ENCODE results near the gene HMGB4.

HMGB4 gene

DNA sequence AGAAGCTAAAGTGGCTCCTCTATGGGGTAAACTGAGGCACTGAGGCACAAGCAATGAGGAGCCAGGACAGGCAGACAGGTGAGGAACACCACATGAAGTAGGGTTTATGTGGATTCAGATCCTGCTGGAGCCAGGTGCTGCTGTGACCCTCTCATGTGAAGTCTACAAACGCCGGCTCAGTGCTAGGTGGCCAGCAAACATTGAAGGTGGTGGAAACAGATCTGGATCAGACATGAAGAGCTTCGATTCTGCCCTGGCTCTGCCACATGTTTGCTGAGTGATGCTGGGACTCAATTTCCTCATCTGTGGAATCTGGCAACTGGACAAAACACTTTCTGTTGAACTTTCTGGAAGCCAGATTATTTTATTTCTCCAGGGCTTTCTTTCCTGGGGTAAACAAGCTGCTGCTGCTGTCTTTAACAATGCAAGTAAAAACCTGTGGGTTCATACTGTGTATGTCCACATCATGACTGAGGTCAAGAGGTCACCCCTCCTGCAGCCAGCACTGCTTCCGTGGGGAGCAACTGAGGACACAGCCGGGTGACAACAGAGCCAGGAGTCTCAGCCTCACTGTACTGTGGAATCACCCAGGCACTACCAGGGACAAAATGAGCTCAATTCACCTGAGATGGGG lies 33.3 kb downstream of the HMGB4 start:
- DNase-seq (ENCODE audit: low read depth in 1 of 2, low spot score in 1 of 2): no peak

DNA sequence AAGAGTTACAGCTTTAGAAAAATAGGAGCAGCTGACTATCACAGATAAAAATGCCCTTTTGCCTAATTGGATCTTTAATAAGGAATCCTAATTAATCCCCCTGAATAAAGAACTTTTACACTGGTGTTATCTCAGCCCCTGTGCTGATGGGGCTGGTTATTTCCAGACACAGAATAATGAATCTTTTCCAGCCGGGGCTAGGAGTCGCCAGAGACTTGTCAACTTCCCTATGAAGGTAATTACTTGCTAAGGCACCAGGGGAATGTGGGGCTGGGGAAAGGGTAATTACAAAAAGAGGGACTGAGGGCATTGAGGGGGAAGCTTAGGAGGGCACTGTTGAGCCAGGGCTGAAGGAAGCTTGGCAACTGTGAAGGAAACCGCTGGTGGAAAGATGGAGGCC lies 34.5 kb downstream of the HMGB4 start:
- no peak for DNase-seq (ENCODE audit: low read depth in 1 of 2, low spot score in 1 of 2)

DNA sequence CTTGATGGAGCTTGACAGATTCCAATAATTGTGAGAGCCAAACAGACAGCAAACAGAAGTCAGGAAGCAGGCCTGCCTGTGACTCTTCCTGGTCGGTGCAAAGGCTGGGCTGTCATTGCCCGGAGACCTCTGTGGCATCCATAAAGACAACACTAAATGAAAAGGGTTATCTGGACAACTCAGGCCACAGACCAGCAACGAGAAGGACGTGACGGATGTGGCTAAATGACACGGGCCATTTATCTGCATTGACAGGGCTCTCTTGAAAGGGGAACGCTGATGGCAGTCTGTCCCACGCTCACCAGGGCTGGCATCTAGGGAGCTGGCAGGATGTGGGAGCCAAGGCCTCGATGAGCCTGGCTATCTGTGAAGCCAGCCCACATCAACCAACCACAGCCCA lies 35.0 kb downstream of the HMGB4 start:
- no peak for DNase-seq (ENCODE audit: low read depth in 1 of 2, low spot score in 1 of 2)

DNA sequence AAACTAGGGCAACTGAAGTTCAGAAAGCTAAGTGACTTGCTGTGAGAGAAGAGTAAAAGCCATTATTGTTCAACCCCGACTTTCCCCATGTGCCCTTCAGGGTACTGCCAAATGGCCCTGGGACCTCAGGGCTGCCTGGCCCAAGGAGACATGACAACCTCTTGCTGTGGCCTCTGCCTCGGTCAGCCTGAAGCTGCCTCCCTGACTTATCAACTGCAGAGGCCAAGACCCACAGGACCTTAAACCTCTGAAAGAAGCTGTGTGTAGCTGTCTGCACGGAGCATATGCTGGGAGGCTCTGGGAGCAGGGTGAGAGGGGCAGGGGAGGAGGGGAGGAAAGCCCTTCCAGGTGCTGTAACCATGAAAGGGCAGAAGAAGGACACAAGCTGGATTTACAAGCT lies 35.9 kb downstream of the HMGB4 start:
- no peak for DNase-seq (ENCODE audit: low read depth in 1 of 2, low spot score in 1 of 2)

DNA sequence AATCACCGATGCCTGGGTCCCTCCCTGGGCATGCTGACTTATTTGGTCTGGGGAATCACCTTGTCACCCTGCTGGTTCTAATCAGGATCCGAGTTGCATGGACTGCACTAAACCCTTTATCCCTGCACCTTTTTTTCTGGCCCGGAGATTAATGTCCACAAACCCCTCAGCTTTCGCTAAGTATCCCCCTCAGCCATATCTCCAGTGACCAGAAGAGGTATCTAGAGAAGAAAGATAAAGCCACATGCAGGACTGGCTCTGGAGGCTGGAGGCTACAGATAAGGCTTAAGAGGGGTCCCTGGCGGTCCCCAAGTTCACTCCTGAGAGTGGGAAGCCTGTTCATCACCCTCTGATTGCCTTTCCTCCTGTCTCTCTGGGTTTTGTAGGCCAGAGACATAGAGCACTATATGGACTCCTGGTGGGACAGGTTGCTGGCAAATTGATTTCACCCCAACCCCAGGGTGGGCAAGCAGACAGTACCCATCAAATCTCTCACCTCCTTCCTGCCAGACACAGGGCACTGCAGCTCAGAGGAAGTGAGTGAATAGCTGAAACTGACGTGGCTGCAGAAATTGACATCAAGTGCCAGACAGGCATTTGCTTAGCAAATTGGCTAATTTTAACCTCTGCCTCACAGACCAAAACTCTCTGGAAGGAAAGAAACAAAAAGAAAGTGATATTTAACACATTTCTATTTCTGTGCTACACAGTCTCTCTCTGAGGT lies 38.8 kb downstream of the HMGB4 start:
- DNase-seq (ENCODE audit: low read depth in 1 of 2, low spot score in 1 of 2): no peak

DNA sequence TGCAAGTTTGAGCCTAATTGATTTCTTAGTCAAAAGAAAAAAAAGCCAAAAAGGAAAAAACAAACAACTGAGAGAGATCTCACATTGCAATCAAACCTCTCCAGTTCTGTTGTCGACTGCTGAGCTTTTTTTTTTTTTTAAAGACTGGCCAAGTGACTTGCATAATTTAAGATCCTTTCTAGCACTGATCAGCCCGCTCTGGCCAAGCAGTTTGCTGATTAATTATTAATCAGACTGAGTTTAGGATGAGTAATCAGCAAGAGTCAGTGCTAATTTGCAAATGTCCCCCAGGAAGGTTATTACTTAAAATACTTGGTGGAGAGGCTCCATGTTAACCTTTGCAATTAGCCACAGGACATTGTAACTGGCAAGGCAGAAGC lies 39.3 kb downstream of the HMGB4 start:
- no peak for DNase-seq (ENCODE audit: low read depth in 1 of 2, low spot score in 1 of 2)

DNA sequence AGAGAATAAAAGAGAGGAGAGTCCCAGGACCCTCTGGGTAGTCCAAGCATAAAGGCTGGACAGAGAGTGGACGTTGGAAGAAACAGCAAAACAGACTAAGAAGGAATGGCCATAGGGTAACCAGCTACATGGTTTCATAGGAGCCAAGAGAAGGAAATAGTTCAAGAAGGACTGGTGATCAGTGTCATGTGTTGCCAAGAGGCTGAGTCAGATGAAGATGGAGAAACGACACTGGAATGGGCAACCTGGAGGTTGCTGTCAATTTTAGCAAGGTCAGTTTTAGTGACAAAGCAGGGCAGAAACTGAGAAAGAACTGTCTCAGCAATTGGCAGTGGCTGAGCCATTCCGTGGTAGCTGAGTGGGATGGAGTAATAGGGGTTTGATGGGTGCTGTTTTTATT lies 41.4 kb downstream of the HMGB4 start:
- DNase-seq (ENCODE audit: low read depth in 1 of 2, low spot score in 1 of 2): no peak

DNA sequence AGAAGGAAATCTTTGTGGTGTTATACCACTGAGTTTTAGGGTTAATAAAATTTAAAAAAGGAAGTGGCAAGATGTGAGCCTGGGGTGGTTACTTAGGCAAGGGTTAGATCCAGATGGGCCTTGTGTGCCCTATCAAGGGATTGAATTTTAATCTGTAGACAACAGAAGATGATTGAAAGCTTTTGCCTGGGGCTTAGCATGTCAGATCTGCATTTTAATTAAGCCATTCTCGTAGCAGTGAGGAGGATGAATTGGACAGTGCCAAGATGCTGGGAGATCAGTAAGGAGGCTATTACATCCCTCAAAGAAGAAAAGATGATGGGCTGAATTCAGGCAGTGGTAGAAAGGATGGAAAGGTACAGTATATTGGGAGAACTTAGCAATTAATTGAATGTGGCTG lies 42.3 kb downstream of the HMGB4 start:
- DNase-seq (ENCODE audit: low read depth in 1 of 2, low spot score in 1 of 2): no peak

DNA sequence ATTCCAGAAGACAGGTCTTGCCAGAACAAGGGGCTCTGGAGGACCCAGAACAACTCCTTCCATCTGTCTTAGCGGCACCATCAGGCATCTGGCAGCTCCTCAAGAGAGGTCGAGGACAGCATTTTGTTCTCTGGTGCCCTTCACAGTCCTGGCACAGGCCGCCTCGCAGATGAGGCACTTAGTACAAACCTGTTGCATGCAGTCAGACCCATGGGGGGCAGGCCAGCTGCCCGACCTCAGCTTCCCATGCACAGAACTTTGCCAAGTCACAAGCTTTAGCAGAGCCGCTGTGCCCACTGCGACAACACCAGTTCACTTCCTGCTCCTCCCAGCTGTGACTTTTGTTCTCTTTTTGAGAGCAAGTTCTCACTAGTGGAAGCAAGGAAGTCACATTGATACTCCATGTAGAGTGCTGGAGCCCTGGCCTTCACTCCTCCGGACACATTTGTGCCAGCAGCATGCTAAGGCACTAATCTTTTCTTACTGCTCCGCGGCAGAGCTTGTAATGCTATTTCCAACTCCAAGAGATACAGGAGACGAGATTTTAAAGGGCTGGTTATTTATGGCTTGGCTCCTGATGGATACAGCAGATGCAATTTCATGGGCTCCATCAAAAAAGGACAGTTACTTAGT lies 44.6 kb downstream of the HMGB4 start:
- DNase-seq (ENCODE audit: low read depth in 1 of 2, low spot score in 1 of 2): no peak
